GM23338 (cell line): ENCODE measurements around the gene RBP5. TPM values are rescaled to one million over a fixed set of nuclear protein-coding genes. Genes with fewer than 3 reads are reported as not detected.

Experiments used
- ATAC-seq: fragments of 200-7000 bp; cut with Tn5 transposase; 3 replicates; pipeline ENCODE4 v1.9.1; 2020
- DNase-seq: peaks from one replicate; pipeline ENCODE4 v3.0.0-alpha.2; 2015; ENCODE audit warnings: low spot score
- H2AFZ ChIP-seq: fragments of 200-600 bp; sonication (generic); 2 replicates; pipeline ENCODE4 v1.8.0; 2016; ENCODE audit warnings: antibody characterized with exemption, mild to moderate bottlenecking, moderate library complexity
- H3F3A ChIP-seq: fragments of 200-600 bp; sonication (generic); replicated peaks from 2 replicates; pipeline ENCODE4 v1.8.0; 2017; ENCODE audit warnings: antibody characterized with exemption, mixed run types, low read depth
- H3K27ac ChIP-seq: fragments of 200-600 bp; sonication (generic); 2 replicates; pipeline ENCODE4 v1.6.1; 2016; ENCODE audit warnings: low read depth
- H3K27me3 ChIP-seq: fragments of 200-600 bp; sonication (generic); 2 replicates; pipeline ENCODE4 v1.8.0; 2016; ENCODE audit warnings: mild to moderate bottlenecking, mixed run types, moderate library complexity; ENCODE audit not compliant: insufficient read depth
- H3K36me3 ChIP-seq: fragments of 200-600 bp; sonication (generic); 2 replicates; pipeline ENCODE4 v1.8.0; 2016; ENCODE audit warnings: mild to moderate bottlenecking; ENCODE audit not compliant: insufficient read depth
- H3K4me1 ChIP-seq: fragments of 200-600 bp; sonication (generic); 2 replicates; pipeline ENCODE4 v1.8.0; 2016; ENCODE audit warnings: mild to moderate bottlenecking, moderate library complexity; ENCODE audit not compliant: insufficient read depth
- H3K4me2 ChIP-seq: fragments of 200-600 bp; sonication (generic); 2 replicates; pipeline ENCODE4 v1.7.1; 2017; ENCODE audit warnings: mixed run types
- H3K4me3 ChIP-seq: fragments of 200-600 bp; sonication (generic); 2 replicates; pipeline ENCODE4 v1.6.1; 2016; ENCODE audit warnings: mixed run types
- H3K79me2 ChIP-seq: fragments of 200-600 bp; sonication (generic); replicated peaks from 2 replicates; pipeline ENCODE4 v1.8.0; 2017; ENCODE audit warnings: mild to moderate bottlenecking; ENCODE audit not compliant: insufficient read depth
- H3K9me2 ChIP-seq: fragments of 200-600 bp; sonication (generic); 2 replicates; pipeline ENCODE4 v1.8.0; 2017; ENCODE audit not compliant: insufficient read depth
- H4K20me1 ChIP-seq: fragments of 200-600 bp; sonication (generic); replicated peaks from 2 replicates; pipeline ENCODE4 v1.8.0; 2017; ENCODE audit warnings: mild to moderate bottlenecking; ENCODE audit not compliant: insufficient read depth
- H3K27ac Mint-ChIP-seq: 2 replicates; pipeline ENCODE4 v1.8.0; 2020; ENCODE audit warnings: inconsistent platforms, mild to moderate bottlenecking, moderate library complexity, mixed read lengths
- H3K27me3 Mint-ChIP-seq: 3 replicates; pipeline ENCODE4 v1.8.0; 2022; ENCODE audit warnings: low read depth, mild to moderate bottlenecking, moderate library complexity, mixed read lengths, inconsistent platforms; ENCODE audit not compliant: insufficient read depth, poor library complexity
- H3K36me3 Mint-ChIP-seq: 3 replicates; pipeline ENCODE4 v1.8.0; 2021; ENCODE audit warnings: low read depth, mild to moderate bottlenecking, inconsistent platforms, moderate library complexity, mixed read lengths
- H3K4me1 Mint-ChIP-seq: 3 replicates; pipeline ENCODE4 v1.8.0; 2020; ENCODE audit warnings: mild to moderate bottlenecking, inconsistent platforms, mixed read lengths
- H3K4me3 Mint-ChIP-seq: 3 replicates; pipeline ENCODE4 v1.8.0; 2021; ENCODE audit warnings: moderate library complexity, mild to moderate bottlenecking, inconsistent platforms, mixed read lengths
- H3K9me3 Mint-ChIP-seq: 3 replicates; pipeline ENCODE4 v1.8.0; 2020; ENCODE audit warnings: moderate library complexity, mild to moderate bottlenecking, inconsistent platforms, mixed read lengths
- CREB1 ChIP-seq: fragments of 250-450 bp; sonication (Bioruptor Pico); IDR thresholded peaks from 2 replicates; pipeline ENCODE4 v1.5.0; 2020; ENCODE audit warnings: low read depth, mild to moderate bottlenecking, moderate library complexity
- EZH2 ChIP-seq: fragments of 200-600 bp; sonication (generic); IDR thresholded peaks from one replicate; pipeline ENCODE4 v1.8.0; 2017; ENCODE audit warnings: antibody characterized with exemption, mild to moderate bottlenecking, low read depth; ENCODE audit not compliant: unreplicated experiment
- EZH2phosphoT487 ChIP-seq: fragments of 200-600 bp; sonication (generic); IDR thresholded peaks from one replicate; pipeline ENCODE4 v1.8.1; 2018; ENCODE audit warnings: antibody characterized with exemption; ENCODE audit not compliant: unreplicated experiment
- JUNB ChIP-seq: IDR thresholded peaks from one replicate; pipeline ENCODE4 v1.6.1; 2016; ENCODE audit warnings: antibody characterized with exemption; ENCODE audit not compliant: unreplicated experiment
- NANOG ChIP-seq: IDR thresholded peaks from 2 replicates; pipeline ENCODE4 v1.6.1; 2016; ENCODE audit warnings: antibody characterized with exemption, borderline replicate concordance
- REST ChIP-seq: IDR thresholded peaks from one replicate; pipeline ENCODE4 v1.6.1; 2018; ENCODE audit warnings: antibody characterized with exemption; ENCODE audit not compliant: unreplicated experiment
- STAT1 ChIP-seq: IDR thresholded peaks from one replicate; pipeline ENCODE4 v1.6.1; 2016; ENCODE audit warnings: antibody characterized with exemption; ENCODE audit not compliant: unreplicated experiment
- ZNF114 ChIP-seq: fragments of 250-450 bp; sonication (Bioruptor Pico); IDR thresholded peaks from 2 replicates; pipeline ENCODE4 v1.5.0; 2020; ENCODE audit warnings: mild to moderate bottlenecking, moderate library complexity
- ZNF331 ChIP-seq: fragments of 250-450 bp; sonication (Bioruptor Pico); IDR thresholded peaks from 2 replicates; pipeline ENCODE4 v1.5.0; 2020; ENCODE audit warnings: low read depth, mild to moderate bottlenecking, moderate library complexity
- ZNF462 ChIP-seq: fragments of 250-450 bp; sonication (Bioruptor Pico); IDR thresholded peaks from 2 replicates; pipeline ENCODE4 v1.5.0; 2020; ENCODE audit warnings: mild to moderate bottlenecking, moderate library complexity
- polyA plus RNA-seq: library from polyadenylated mRNA; unstranded; fragments of >200 nt; fragmentation: Nextera tagmentation; extraction: Ambion mirVana; gene quantifications from 2 replicates; pipeline ENCODE4 v1.2.1, GENCODE V29; 2016
- total RNA-seq: library from RNA; depleted of rRNA; stranded (reverse); fragments of >200 nt; shearing (Covaris generic); gene quantifications from 2 replicates; pipeline ENCODE4 v1.2.3, GENCODE V29; 2014

The RBP5 gene
- total and polyA plus RNA-seq, 2 experiments from 2014 or later: 1.2 to 3.0 TPM

- Histone ChIP-seq H3K4me3 (no peak overlapping the region), H3K4me2 (no peak overlapping the region), H3K27me3 (no peaks in the 10 kb centered on the region), H3F3A (no peaks in the 10 kb centered on the region), H3K27ac (no peak overlapping the region), H3K79me2 (no peaks in the 10 kb centered on the region), H3K36me3 (no peaks in the 10 kb centered on the region), H3K4me1 (no peaks in the 10 kb centered on the region), H4K20me1 (no peaks in the 10 kb centered on the region), H3K9me2 (peaks cover 14% of the 10 kb centered on the region; the same call in 1 of the 2 replicates), H2AFZ (no peak overlapping the region)
- Mint-ChIP-seq H3K36me3 (no peaks in the 10 kb centered on the region; the same call in 1 of the 3 replicates), H3K4me3 (no peak overlapping the region), H3K4me1 (no peaks in the 10 kb centered on the region), H3K27ac (no peak overlapping the region), H3K9me3 (peaks cover 43% of the 10 kb centered on the region), H3K27me3 (peaks cover 4% of the 10 kb centered on the region)
- TF ChIP-seq EZH2: no peak
- TF ChIP-seq ZNF462 (CRISPR knock-in tag): no peak
- ATAC-seq (no peak), DNase-seq (no peak)
Observed at GRCh38 chr12:7178481-7178880, 49.8 kb upstream of the RBP5 start.

GRCh38 chr12:7176595-7176994 is 47.9 kb upstream of the RBP5 start:
- Histone ChIP-seq H3K9me2 (peaks cover 14% of the 10 kb centered on the region; the same call in 1 of the 2 replicates), H4K20me1 (no peaks in the 10 kb centered on the region), H3K4me3 (no peak overlapping the region), H3F3A (no peaks in the 10 kb centered on the region), H2AFZ (no peak overlapping the region), H3K4me1 (no peaks in the 10 kb centered on the region), H3K36me3 (no peaks in the 10 kb centered on the region), H3K4me2 (no peak overlapping the region), H3K27me3 (no peaks in the 10 kb centered on the region), H3K79me2 (no peaks in the 10 kb centered on the region), H3K27ac (no peak overlapping the region)
- H3K36me3 Mint-ChIP-seq: peaks cover 6% of the 10 kb centered on the region; the same call in 2 of the 3 replicates
- TF ChIP-seq ZNF114 (no peak), NANOG (no peak), CREB1 (CRISPR knock-in tag) (no peak), STAT1 (no peak), JUNB (no peak), REST (no peak), EZH2phosphoT487 (no peak), ZNF331 (no peak), EZH2 (no peak)
- no peak overlapping the region for H3K27ac Mint-ChIP-seq
- ATAC-seq (no peak), DNase-seq (no peak)
- peaks cover 61% of the 10 kb centered on the region for H3K9me3 Mint-ChIP-seq
- H3K27me3 Mint-ChIP-seq: peaks cover 4% of the 10 kb centered on the region
- H3K4me1 Mint-ChIP-seq: no peaks in the 10 kb centered on the region
- no peak overlapping the region for H3K4me3 Mint-ChIP-seq
